Mesodermal cell (in vitro differentiated cells): ENCODE data around the gene CCDC34.

Source experiments
- H3K27ac ChIP-seq: 2 replicates; pipeline ENCODE4 v1.7.0; 2013; ENCODE audit warnings: mild to moderate bottlenecking, low read depth, low read length, moderate library complexity; ENCODE audit not compliant: severe bottlenecking
- H3K36me3 ChIP-seq: 2 replicates; pipeline ENCODE4 v1.7.1; 2013; ENCODE audit warnings: mild to moderate bottlenecking, low read length, moderate library complexity; ENCODE audit not compliant: control insufficient read depth, insufficient read depth
- H3K4me1 ChIP-seq: one replicate; pipeline ENCODE4 v1.7.1; 2013; ENCODE audit warnings: mild to moderate bottlenecking, low read length; ENCODE audit not compliant: insufficient read depth, control insufficient read depth, poor library complexity, severe bottlenecking
- H3K4me3 ChIP-seq: 2 replicates; pipeline ENCODE4 v1.7.0; 2013; ENCODE audit warnings: low read length, control low read depth, mild to moderate bottlenecking; ENCODE audit not compliant: insufficient read depth, poor library complexity, severe bottlenecking; ENCODE audit errors: extremely low read depth
- H3K9me3 ChIP-seq: 2 replicates; pipeline ENCODE4 v1.7.1; 2013; ENCODE audit warnings: mild to moderate bottlenecking, low read length, moderate library complexity; ENCODE audit not compliant: control insufficient read depth
- WGBS, 2 experiments: methylation state at CpG; one replicate each; pipeline ENCODE4 v1.1.5; 2013; ENCODE audit warnings: missing lambda C conversion rate in 2 of 2; ENCODE audit not compliant: insufficient coverage in 2 of 2; 5-methylcytosine and 5-hydroxymethylcytosine counted together

Gene CCDC34

DNA sequence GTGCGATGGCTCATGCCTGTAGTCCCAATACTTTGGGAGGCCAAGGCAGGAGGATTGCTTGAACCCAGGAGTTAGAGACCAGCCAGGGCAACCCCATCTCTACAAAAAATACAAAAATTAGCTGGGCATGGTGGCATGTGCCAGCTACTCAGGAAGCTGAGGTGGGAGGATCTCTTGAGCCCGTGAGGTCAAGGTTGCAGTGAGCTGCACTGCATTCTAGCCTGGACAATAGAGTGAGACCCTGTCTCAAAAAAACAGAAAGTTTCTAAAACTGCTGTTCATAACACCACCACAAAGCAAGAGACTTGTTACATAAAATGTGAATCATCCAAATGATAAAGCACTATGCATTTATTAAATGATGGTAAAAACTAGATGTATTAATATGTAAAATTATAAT is 40.2 kb upstream of the CCDC34 start:
- Histone ChIP-seq H3K36me3 (peaks cover 16% of the 10 kb centered on the region), H3K27ac (no peak overlapping the region), H3K4me3 (no peak overlapping the region), H3K9me3 (no peaks in the 10 kb centered on the region), H3K4me1 (peaks cover 17% of the 10 kb centered on the region)
- 83 to 100% methylated on average over 1 to 2 of the region's 2 CpGs for WGBS, 2 experiments

- Histone ChIP-seq H3K27ac (no peak overlapping the region), H3K4me1 (peaks cover 19% of the 10 kb centered on the region), H3K36me3 (peaks cover 15% of the 10 kb centered on the region), H3K9me3 (no peaks in the 10 kb centered on the region), H3K4me3 (no peak overlapping the region)
- no CpG with 5 or more reads among the region's 2 CpGs for WGBS, 2 experiments
Measured at GRCh38 chr11:27402450-27402849, 39.4 kb upstream of the CCDC34 start.

GRCh38 chr11:27401833-27402316 is 38.9 kb upstream of the CCDC34 start:
- H3K27ac ChIP-seq, result no peak overlapping the region
- H3K9me3 ChIP-seq, result no peaks in the 10 kb centered on the region
- peaks cover 23% of the 10 kb centered on the region for H3K4me1 ChIP-seq
- peaks cover 15% of the 10 kb centered on the region for H3K36me3 ChIP-seq
- H3K4me3 ChIP-seq, result no peak overlapping the region
- 100% methylated on average over 2 to 3 of the region's 5 CpGs for WGBS, 2 experiments

DNA sequence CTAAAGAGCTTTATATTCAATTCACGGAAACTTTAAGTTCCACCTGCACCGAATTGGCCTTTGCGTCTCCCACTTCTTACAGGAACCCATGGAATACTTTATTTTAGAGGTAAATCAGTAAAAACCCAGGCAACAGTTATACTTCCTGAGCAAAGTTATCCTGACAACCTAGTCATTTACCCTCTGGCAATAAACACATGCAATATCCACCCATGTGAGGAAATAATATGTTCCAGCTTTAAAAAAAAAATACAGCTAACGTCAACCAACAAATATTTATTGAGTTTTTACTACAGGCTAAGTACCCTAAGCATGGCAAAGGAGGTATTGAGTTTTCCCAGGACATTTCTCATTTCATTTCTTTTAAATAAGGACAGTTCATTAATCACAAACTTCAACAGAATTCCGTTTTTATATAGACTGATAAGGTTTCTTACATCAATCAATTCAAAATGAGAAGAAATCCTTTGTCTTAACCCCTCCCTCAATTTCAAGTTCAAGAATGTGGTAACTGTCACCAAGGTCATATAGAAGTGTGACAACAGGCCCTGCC is 38.3 kb upstream of the CCDC34 start:
- Histone ChIP-seq H3K4me3 (no peak overlapping the region), H3K36me3 (peaks cover 15% of the 10 kb centered on the region), H3K4me1 (peaks cover 29% of the 10 kb centered on the region), H3K27ac (no peak overlapping the region), H3K9me3 (no peaks in the 10 kb centered on the region)
- 100% methylated on average over 3 of the region's 5 CpGs; no CpG with 5 or more reads in 1 of the 2 experiments for WGBS, 2 experiments

DNA sequence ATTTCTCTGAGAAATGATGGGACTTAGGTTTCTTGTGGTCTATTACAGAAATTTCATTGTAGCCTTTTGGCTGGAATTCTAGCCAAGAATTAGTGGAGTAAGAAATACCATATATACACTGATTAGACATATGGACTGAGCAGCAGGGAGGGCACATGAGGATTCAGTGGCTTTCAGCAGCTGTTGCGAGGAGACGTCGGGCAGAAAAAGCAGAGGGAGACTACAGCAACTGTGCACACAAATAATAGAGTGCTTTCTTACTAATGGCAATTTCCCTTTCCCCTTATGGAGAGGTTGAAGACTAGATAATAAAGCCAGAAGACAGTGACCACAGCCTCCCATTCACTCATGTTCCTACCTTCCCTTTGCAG is 35.4 kb upstream of the CCDC34 start:
- WGBS, 2 experiments, result 100% methylated on average over 3 of the region's 3 CpGs; no CpG with 5 or more reads in 1 of the 2 experiments
- H3K27ac ChIP-seq, result no peak overlapping the region
- peaks cover 12% of the 10 kb centered on the region for H3K36me3 ChIP-seq
- no peak overlapping the region for H3K4me3 ChIP-seq
- H3K4me1 ChIP-seq, result peaks cover 57% of the 10 kb centered on the region
- H3K9me3 ChIP-seq, result no peaks in the 10 kb centered on the region

GRCh38 chr11:27397624-27398399 is 34.8 kb upstream of the CCDC34 start:
- peaks cover 62% of the 10 kb centered on the region for H3K4me1 ChIP-seq
- WGBS, 2 experiments, result 94 to 95% methylated on average over 3 to 5 of the region's 9 CpGs
- no peak overlapping the region for H3K27ac ChIP-seq
- H3K9me3 ChIP-seq, result no peaks in the 10 kb centered on the region
- H3K4me3 ChIP-seq, result no peak overlapping the region
- H3K36me3 ChIP-seq, result peaks cover 12% of the 10 kb centered on the region

DNA sequence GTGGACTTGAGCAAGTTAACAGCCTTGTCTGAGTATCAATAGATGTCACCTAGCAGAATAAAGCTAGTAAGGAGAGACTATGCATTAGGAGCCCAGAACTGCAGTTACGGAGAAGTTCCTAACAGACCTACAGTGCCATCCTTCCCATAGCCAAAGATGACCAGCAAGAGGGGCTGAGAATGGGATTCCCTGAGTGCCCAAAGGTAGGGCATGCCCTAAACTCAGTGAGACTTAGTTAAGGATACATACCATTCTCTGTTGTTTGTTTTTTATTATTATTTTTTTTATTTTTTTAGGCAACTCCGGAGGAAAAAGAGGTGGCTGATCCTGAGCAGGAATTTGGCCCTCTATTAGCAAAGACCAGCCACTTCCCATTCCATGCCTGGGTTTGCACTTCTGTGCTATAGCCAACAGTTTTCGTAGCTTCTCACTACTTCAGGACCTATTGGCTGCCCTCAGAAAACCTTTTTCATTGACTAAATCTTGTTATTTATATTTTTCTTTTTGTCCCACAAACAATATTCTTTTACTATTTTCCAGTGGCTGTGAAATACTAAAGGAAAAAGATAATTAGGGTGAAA is 33.3 kb upstream of the CCDC34 start:
- H3K9me3 ChIP-seq, result no peaks in the 10 kb centered on the region
- peaks cover 62% of the 10 kb centered on the region for H3K4me1 ChIP-seq
- WGBS, 2 experiments, result 78% methylated on average over 1 of the region's 3 CpGs; no CpG with 5 or more reads in 1 of the 2 experiments
- no peak overlapping the region for H3K4me3 ChIP-seq
- peaks cover 12% of the 10 kb centered on the region for H3K36me3 ChIP-seq
- peak overlapping the region; percentile 66 for H3K27ac ChIP-seq

DNA sequence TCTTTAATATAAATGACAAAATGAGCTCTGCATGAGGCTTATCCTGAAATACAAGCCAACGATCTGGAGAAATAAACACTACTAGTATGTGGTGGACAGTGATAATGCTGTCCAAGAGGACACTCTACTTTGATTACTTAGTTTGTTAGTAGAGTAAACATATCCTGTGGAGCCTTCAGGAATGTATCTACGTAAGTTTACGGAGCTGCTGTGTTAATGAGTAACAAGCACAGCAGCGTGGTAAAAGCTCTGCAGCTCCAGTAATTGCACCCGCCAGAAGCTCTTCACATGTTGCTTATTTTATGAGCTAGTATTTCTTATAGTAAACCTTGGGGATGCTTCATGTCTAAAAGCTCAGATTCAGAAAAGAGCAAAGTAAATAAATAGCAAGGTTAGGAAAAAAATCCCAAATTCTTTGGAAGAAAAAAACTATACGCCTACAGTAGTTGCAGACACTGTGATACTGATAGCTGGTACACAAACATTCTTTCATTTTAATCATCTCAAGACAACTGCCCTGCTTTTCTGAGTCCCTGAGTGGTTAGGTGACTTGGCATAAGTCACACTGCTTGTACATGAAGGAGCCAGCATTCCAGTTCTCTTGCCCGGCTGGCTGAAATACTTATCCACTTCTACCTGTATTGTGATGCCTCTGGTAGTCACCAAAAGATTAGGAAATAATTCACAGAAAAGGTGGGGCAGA is 32.7 kb upstream of the CCDC34 start:
- no peak overlapping the region for H3K4me3 ChIP-seq
- peaks cover 12% of the 10 kb centered on the region for H3K36me3 ChIP-seq
- WGBS, 2 experiments, result 45 to 64% methylated on average over 2 to 4 of the region's 7 CpGs
- peaks cover 68% of the 10 kb centered on the region for H3K4me1 ChIP-seq
- no peaks in the 10 kb centered on the region for H3K9me3 ChIP-seq
- peak overlapping the region; percentile 66 for H3K27ac ChIP-seq

GRCh38 chr11:27394781-27395228 is 31.8 kb upstream of the CCDC34 start:
- H3K4me3 ChIP-seq, result no peak overlapping the region
- no peaks in the 10 kb centered on the region for H3K9me3 ChIP-seq
- WGBS, 2 experiments, result 87% methylated on average over 4 of the region's 4 CpGs
- peaks cover 8% of the 10 kb centered on the region for H3K36me3 ChIP-seq
- peak overlapping the region; percentile 66 for H3K27ac ChIP-seq
- H3K4me1 ChIP-seq, result peaks cover 77% of the 10 kb centered on the region

DNA sequence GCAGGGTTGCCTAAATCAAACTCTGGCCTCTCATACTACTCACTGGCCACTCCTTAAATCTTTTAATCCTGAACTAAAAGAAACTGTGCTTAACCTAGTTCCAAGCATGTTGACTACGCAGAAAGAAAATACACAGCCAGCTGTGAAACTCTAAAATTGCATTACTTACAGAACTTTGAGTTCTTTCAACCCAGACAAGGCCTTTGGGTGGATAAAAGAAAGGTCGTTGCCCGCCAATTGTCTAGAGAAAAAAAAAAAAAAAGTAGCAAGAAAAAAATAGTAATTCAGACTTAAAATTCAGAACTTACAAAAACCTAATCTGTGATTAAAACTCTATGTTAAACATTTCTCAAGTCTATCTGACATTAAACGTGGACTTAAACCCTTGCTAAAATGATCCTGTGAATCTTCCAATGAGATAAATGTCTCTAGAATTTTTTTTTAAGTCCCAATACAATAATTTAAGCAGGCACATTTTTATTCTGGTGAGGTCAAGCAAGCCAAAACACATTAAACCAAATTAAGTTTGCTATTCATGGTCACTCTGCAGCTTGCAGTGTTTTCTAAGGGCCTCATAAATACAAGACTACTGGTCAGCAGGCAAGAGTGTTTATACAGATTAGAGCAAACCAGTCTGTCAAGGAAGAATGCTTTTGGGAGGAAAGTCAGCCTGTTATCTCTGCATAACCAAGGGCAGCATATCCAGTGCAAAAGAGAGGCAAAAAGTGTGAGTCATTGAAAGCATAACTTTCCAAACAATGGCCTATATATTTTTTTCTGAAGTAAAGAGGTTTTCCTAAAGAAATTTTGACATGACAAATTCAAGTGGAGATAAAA is 29.5 kb upstream of the CCDC34 start:
- 83% methylated on average over 1 of the region's 4 CpGs; no CpG with 5 or more reads in 1 of the 2 experiments for WGBS, 2 experiments
- H3K4me3 ChIP-seq, result no peak overlapping the region
- H3K9me3 ChIP-seq, result no peaks in the 10 kb centered on the region
- H3K27ac ChIP-seq, result peak overlapping the region; percentile 79
- H3K36me3 ChIP-seq, result no peaks in the 10 kb centered on the region
- peaks cover 90% of the 10 kb centered on the region for H3K4me1 ChIP-seq
